A549 (cell line): ENCODE measurements around the gene SLC39A11.

Experiments
- CTCF ChIP-seq: fragments of >200 bp; sonication (Bioruptor Twin); formaldehyde crosslinking; IDR thresholded peaks from 3 replicates; pipeline ENCODE4 v1.5.1; 2016
- RAD21 ChIP-seq, 2 experiments: fragments of >200 bp in 1 of 2; sonication (Bioruptor Twin) in 1 of 2; formaldehyde crosslinking in 1 of 2; IDR thresholded peaks in 1 of 2; conservative IDR thresholded peaks in 1 of 2; 2 replicates in 1 of 2; 3 replicates in 1 of 2; pipeline ENCODE4 v1.6.1; 2012 to 2018; ENCODE audit warnings: inconsistent platforms in 1 of 2
- RFX5 ChIP-seq: fragments of 450-650 bp; IDR thresholded peaks from 2 replicates; pipeline ENCODE4 v1.7.1; 2014; ENCODE audit warnings: antibody characterized with exemption, mild to moderate bottlenecking, moderate library complexity
- TF ChIP-seq, protein P1 (sequence below): fragments of 150-350 bp; IDR thresholded peaks from 2 replicates; pipeline ENCODE4 v1.6.1; 2014; ENCODE audit warnings: low read depth, mild to moderate bottlenecking, low read length

DNA sequence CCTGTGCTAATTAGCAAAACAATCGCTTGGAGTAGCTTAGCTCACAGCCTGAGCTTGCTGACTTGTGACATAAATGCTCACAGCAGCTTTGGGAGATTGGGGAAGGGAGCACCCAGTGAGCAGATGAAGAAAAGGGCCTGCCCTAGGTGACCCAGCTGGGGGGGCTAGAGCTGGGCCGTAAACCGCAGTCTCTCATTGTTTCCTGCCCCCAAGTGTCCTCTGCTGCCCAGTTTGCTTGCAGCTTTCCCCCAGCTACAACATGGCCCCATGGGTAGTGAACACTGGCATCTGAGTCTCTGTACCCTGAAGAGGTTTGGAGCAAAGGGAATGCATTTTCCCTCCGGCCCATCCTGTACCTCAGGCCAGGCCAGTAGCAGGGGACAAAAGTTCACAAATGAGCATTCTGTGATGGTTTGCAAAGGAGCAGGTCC lies 349.4 kb downstream of the SLC39A11 start:
- TF ChIP-seq RFX5 (no peak), CTCF (no peak), RAD21 (conservative IDR thresholded peaks at IDR 0.05 in 1 of 2, IDR thresholded peaks at IDR 0.05 in 1 of 2) (no peak)
- TF ChIP-seq, protein P1, sequence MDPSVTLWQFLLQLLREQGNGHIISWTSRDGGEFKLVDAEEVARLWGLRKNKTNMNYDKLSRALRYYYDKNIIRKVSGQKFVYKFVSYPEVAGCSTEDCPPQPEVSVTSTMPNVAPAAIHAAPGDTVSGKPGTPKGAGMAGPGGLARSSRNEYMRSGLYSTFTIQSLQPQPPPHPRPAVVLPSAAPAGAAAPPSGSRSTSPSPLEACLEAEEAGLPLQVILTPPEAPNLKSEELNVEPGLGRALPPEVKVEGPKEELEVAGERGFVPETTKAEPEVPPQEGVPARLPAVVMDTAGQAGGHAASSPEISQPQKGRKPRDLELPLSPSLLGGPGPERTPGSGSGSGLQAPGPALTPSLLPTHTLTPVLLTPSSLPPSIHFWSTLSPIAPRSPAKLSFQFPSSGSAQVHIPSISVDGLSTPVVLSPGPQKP: no peak
